GM12873 (cell line): ENCODE data around the gene LCNL1.

Experiments used
- CTCF ChIP-seq: IDR thresholded peaks from 2 replicates; pipeline ENCODE4 v1.5.1; 2012; ENCODE audit warnings: low read depth, mild to moderate bottlenecking, moderate library complexity, low read length, control low read depth; ENCODE audit not compliant: insufficient read depth; ENCODE audit errors: missing control alignments

Gene LCNL1

GRCh38 chr9:136949239-136949816 lies 33.5 kb upstream of the LCNL1 start:
- TF ChIP-seq CTCF = no peak

GRCh38 chr9:136949817-136950655 lies 32.8 kb upstream of the LCNL1 start:
- peak; percentile 41 for TF ChIP-seq CTCF

- TF ChIP-seq CTCF = no peak
Observed at GRCh38 chr9:136950656-136951276, 32.0 kb upstream of the LCNL1 start.

GRCh38 chr9:136951541-136952320 lies 31.1 kb upstream of the LCNL1 start, which contains the start of gene LCN12:
Gene LCN12, plus strand, starts transcription at chr9:136952273. Its CDS starts 55 bp downstream, at chr9:136952328.
- no peak for TF ChIP-seq CTCF

- no peak for TF ChIP-seq CTCF
Observed at GRCh38 chr9:136952321-136952850, 30.4 kb upstream of the LCNL1 start.

- no peak for TF ChIP-seq CTCF
Observed at GRCh38 chr9:136952876-136953770, 29.7 kb upstream of the LCNL1 start.
